GM18873 (cell line): Measurements from ENCODE around the gene HMBS.
"Not testable (repeated sequence)": the region's sequence is repeated elsewhere in the genome, so short reads cannot be mapped to it uniquely, and the experiment has no call there.

Experiments used
- ATAC-seq: cut with Tn5 transposase; IDR thresholded peaks from one replicate; pipeline ENCODE4 v1.9.1; 2021; ENCODE audit warnings: mild to moderate bottlenecking, moderate library complexity, moderate number of reproducible peaks; ENCODE audit not compliant: unreplicated experiment, low FRiP score

HMBS gene

DNA sequence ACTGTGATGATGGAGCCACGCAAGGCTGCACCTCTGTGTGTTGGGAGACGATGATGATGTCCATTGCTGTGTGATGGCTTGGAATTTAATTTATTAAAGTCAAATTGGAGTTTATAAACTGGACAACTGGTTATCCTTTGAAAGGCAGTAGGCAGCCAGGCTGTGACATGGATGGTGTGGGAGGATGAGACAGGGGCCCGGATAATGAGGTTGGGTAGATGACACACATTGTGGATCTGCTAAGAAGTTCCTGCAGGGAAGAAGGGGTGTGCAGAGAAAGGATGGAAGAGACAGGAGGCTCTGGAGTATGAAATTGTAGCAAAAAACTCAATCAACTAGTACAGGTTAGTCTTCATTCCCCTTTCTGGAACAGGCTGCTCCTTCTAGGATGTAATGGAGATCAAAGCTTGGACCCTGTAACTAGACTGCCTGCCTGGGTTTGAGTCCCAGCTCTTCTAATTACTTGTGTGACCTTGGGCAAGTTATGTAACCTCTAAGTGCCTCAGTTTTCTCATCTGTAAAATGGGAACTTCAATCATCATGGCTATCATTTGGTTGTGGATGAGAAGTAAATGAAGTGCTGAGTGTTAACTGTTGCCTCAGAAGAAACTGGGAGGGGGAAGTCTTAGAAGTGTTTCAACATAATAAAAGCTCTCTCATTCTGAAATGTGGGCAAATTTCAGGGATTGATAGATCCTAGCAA lies 32.5 kb downstream of the HMBS start:
- ATAC-seq = no peak

DNA sequence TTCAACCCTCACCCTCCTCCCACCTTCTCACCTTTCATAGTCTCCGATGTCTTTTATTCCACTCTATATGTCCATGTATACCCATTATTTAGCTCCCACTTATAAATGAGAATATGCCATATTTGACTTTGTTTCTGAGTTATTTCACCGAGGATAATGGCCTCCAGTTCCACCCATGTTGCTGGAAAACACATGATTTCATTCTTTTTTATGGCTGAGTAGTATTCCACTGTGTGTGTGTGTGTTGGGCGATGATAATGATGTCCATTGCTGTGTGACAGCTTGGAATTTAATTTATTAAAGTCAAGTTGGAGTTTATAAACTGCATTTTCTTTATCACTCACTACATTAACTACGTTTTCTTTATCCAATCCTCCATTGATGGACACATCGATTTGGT lies 33.5 kb downstream of the HMBS start:
- no peak for ATAC-seq

DNA sequence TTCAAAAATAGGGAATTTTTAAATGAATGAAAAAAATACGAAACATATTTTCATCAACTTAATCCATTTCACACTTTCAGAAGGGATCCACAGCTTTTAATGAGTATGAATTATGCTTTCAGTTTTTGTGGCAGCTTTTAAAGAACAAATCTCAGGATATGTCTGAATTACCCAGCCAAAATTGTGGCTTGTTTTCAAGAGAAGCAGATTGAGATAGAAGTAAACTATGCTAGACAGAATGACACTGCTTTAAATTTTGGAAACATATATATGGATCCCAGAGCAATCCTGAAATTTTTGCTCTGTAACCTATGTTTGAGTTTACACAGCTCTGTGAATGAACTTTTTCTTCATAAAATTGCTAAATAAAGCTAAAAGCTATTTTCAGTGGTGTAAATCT lies 34.3 kb downstream of the HMBS start:
- no peak for ATAC-seq

DNA sequence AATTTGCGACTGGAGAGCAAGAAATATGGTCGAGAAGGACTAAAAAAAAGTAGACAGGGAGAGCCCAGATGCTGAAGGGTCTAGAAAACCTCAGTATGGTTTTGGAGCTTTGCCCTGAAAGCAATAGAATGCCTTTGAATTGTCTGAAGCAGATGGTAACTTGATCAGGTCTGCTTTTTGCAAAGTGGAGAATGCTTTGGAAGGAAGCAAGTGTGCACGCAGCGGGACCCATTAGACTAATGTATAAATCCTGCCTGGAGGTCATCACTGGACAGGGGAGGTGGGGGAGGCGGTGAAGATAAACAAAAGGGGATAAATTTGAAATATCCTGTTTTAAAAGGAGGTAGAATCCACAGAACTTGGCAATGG lies 35.9 kb downstream of the HMBS start:
- no peak for ATAC-seq

DNA sequence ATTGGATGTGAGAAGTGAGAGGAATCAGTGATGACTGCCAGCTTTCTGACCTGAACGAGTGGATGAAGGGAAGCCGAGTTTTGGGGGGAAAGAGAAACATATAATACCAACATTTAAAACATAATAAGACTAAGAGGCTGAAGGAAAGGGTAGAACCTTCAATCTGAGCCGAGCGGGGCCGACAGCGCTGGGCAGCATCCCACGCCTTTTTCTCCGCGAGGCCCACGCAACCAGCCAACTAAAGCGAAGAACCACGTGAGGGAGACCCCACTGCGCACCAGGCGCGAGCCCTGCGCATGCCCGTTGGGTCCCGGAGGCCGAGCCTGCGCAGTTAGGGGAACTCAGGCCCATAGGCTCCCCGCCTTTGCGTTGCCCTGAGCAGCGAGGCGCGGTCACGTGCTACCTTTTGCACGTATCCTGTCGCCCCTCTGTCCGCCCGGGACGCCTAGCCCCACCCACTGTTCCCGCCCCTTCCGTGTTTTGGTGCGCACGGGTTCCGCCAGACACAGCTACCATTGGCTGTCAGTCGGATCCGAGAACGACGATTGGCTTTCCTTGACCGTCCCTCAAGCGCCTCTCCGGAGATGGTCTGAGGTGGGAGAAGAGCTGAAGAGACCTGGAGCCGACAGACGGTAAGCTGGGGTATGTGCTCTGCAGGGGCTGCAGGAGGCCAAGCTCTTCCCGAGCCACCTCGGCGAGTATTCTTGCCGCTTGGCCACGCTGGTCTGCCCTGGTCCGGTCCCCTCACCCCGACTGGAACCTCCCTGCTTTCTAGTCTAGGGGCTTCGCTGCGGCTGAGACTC lies 36.5 kb downstream of the HMBS start, which contains the start of gene HINFP:
HINFP (plus strand) TSS at position 573 of the 803 bp plus-strand sequence. CDS start 5,365 bp downstream, outside the sequence.
- ATAC-seq = peak; percentile 93

DNA sequence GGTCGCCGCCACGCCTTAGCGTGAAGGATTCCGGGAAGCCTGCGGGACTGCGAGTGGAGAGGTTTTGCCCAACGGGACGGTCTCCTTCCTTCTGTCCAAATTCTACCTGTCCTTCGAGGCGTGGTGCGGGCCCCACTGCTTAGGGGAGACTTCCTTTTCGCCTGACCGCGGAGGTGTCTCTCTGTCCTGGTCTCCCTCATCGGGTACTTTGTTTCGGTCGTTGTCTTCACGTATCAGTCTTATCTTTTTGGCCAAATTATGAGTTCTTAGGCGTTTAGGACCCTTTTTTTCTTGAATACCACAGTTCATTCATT lies 37.1 kb downstream of the HMBS start:
- ATAC-seq = no peak

DNA sequence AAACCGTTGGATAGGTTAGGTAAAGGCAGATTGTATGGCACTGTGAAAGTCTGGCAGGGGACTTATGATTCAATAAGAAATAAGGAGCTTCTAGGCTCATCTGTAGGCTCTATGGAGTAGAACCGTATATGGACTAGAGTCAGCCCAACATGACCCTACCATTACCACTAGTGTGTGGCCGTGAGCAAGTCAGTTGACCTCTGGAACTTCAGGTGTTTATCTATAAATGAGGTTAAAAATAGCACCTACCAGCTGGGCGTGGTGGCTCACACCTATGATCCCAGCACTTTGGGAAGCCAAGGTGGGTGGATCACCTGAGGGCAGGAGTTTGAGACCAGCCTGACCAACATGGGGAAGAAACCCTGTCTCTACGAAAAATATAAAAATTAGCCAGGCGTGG lies 41.1 kb downstream of the HMBS start:
- ATAC-seq = no peak

DNA sequence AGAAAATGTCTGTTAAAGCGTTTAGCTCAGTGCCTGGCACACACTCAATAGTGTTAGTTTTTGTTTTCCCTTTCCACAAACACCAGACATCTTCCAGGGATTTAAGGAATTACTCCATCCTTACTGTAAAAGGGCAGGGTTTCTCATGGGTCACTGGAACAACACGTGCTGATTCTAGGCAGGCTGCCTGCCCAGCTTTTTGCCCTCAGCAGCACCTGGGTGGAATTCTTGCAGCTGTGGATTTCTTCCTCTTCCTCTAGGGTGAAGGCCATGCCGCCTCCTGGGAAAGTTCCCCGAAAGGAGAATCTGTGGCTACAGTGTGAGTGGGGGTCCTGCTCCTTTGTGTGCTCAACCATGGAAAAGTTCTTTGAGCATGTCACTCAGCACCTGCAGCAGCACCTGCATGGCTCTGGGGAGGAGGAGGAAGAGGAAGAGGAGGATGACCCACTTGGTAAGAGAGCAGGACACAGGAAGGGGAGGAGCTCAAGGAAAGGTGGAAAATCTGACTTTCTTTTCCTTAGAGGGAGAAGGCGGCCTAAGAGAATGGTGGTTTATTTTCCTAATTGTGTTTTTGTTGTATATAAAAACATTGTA lies 42.1 kb downstream of the HMBS start:
- no peak for ATAC-seq

DNA sequence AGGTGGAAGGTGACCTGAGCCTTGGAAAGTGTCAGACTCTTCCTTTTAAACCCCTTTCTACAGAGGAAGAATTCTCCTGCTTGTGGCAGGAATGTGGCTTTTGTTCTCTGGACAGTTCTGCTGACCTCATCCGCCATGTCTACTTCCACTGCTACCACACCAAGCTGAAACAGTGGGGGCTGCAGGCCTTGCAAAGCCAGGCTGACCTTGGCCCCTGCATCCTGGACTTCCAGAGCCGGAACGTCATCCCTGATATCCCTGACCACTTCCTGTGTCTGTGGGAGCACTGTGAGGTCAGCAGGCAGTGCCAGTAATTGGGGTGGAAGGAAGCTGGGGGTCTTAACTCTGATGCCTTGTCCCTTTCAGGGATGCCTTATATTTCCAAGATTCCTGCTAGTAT lies 46.0 kb downstream of the HMBS start:
- no peak for ATAC-seq

DNA sequence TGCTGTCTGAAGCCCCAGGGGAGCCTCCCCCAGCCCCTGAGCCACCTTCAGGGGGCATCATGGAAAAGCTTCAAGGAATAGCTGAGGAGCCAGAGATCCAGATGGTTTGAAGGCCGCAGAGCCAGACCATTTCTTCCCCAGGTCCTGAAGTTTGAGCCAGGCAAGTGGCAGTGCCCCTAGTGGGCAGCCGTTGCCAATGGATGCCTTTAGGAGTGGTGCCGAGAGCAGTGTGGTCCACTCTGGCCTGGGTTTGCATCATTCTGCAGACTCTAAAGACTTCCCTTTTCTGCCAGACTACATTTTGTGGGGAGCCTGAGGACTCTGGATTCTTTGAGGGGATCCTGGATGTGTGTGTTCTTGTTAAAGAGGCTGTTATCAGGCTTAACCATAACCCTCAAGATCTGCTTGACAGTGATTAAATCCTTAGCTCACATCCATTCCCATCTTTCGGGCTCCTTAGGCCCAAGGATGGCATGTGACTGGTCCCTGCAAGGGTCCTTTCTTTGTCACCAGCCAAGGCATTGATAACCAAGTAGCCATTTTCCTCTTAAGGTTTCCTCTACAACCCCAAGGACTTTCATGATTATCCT lies 49.8 kb downstream of the HMBS start:
- ATAC-seq = no peak

DNA sequence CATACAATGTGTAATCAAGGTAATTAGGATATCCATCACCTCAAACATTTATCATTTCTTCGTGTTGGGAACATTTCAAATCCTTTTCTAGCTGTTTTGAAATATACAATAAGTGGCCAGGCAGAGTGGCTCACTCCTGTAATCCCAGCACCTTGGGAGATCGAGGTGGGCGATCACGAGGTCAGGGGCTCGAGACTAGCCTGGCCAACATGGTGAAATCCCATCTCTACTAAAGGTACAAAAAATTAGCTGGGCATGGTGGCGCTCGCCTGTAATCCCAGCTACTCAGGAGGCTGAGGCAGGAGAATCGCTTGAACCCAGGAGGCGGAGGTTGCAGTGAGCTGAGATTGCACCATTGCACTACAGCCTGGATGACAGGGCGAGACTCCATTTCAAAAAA lies 54.6 kb downstream of the HMBS start:
- not testable (repeated sequence) for ATAC-seq
